C4-2B (cell line): ENCODE measurements around the gene DUSP5.

ENCODE experiments used
- ZFX ChIP-seq: fragments of 450-650 bp; IDR thresholded peaks from 2 replicates; pipeline ENCODE4 v1.6.1; 2017
- TF ChIP-seq, protein P1 (sequence below): fragments of 450-650 bp; conservative IDR thresholded peaks from 2 replicates; pipeline ENCODE4 v1.5.1; 2017; ENCODE audit warnings: mild to moderate bottlenecking

GRCh38 chr10:110529596-110530011 lies 31.9 kb downstream of the DUSP5 start:
- TF ChIP-seq, protein P1, sequence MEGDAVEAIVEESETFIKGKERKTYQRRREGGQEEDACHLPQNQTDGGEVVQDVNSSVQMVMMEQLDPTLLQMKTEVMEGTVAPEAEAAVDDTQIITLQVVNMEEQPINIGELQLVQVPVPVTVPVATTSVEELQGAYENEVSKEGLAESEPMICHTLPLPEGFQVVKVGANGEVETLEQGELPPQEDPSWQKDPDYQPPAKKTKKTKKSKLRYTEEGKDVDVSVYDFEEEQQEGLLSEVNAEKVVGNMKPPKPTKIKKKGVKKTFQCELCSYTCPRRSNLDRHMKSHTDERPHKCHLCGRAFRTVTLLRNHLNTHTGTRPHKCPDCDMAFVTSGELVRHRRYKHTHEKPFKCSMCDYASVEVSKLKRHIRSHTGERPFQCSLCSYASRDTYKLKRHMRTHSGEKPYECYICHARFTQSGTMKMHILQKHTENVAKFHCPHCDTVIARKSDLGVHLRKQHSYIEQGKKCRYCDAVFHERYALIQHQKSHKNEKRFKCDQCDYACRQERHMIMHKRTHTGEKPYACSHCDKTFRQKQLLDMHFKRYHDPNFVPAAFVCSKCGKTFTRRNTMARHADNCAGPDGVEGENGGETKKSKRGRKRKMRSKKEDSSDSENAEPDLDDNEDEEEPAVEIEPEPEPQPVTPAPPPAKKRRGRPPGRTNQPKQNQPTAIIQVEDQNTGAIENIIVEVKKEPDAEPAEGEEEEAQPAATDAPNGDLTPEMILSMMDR = no peak
- TF ChIP-seq ZFX = no peak
